ENCODE data around the gene OLFML3.

OLFML3 gene

GRCh38 chr1:113949007-113949406, 30.3 kb upstream of the OLFML3 start:
- Histone ChIP-seq H3K4me2 (ENCODE audit: low read length) (no peak overlapping the region), H3K27ac (ENCODE audit: low read length) (no peak overlapping the region), H4K20me1 (ENCODE audit: insufficient read depth, low read length) (peaks cover 13% of the 10 kb centered on the region; the same call in 1 of the 2 replicates), H2AFZ (ENCODE audit: low read depth, low read length) (no peak overlapping the region), H3K4me3 (ENCODE audit: low read length) (no peak overlapping the region), H3K4me1 (ENCODE audit: low read length) (no peaks in the 10 kb centered on the region), H3K36me3 (replicated peaks; ENCODE audit: low read depth, low read length) (no peaks in the 10 kb centered on the region), H3K9me3 (ENCODE audit: insufficient read depth, low read length) (no peaks in the 10 kb centered on the region), H3K9ac (ENCODE audit: low read length) (no peak overlapping the region), H3K27me3 (ENCODE audit: low read depth, low read length) (no peaks in the 10 kb centered on the region), H3K79me2 (ENCODE audit: low read length) (peaks cover 45% of the 10 kb centered on the region)
- TF ChIP-seq EZH2phosphoT487 (IDR thresholded peaks at IDR 0.05; ENCODE audit: low read depth), result no peak
- TF ChIP-seq CTCF (IDR thresholded peaks at IDR 0.05; ENCODE audit: low read depth, low read length), result peak; percentile 10; the same call in 1 of the 2 replicates

GRCh38 chr1:113950908-113951307, 28.4 kb upstream of the OLFML3 start:
- Histone ChIP-seq H3K4me3 (ENCODE audit: low read length) (no peak overlapping the region), H3K79me2 (ENCODE audit: low read length) (peaks cover 36% of the 10 kb centered on the region), H3K4me1 (ENCODE audit: low read length) (no peaks in the 10 kb centered on the region), H2AFZ (ENCODE audit: low read depth, low read length) (no peak overlapping the region), H4K20me1 (ENCODE audit: insufficient read depth, low read length) (peaks cover 13% of the 10 kb centered on the region; the same call in 1 of the 2 replicates), H3K27ac (ENCODE audit: low read length) (no peak overlapping the region), H3K4me2 (ENCODE audit: low read length) (no peak overlapping the region), H3K36me3 (replicated peaks; ENCODE audit: low read depth, low read length) (no peaks in the 10 kb centered on the region), H3K27me3 (ENCODE audit: low read depth, low read length) (no peaks in the 10 kb centered on the region), H3K9me3 (ENCODE audit: insufficient read depth, low read length) (no peaks in the 10 kb centered on the region), H3K9ac (ENCODE audit: low read length) (no peak overlapping the region)
- TF ChIP-seq EZH2phosphoT487 (IDR thresholded peaks at IDR 0.05; ENCODE audit: low read depth) (no peak), CTCF (IDR thresholded peaks at IDR 0.05; ENCODE audit: low read depth, low read length) (no peak)

GRCh38 chr1:113951719-113952118, 27.6 kb upstream of the OLFML3 start:
- Histone ChIP-seq H3K4me3 (ENCODE audit: low read length) (no peak overlapping the region), H3K9ac (ENCODE audit: low read length) (no peak overlapping the region), H2AFZ (ENCODE audit: low read depth, low read length) (no peak overlapping the region), H3K9me3 (ENCODE audit: insufficient read depth, low read length) (no peaks in the 10 kb centered on the region), H3K4me1 (ENCODE audit: low read length) (no peaks in the 10 kb centered on the region), H3K27me3 (ENCODE audit: low read depth, low read length) (no peaks in the 10 kb centered on the region), H3K79me2 (ENCODE audit: low read length) (peaks cover 28% of the 10 kb centered on the region), H3K36me3 (replicated peaks; ENCODE audit: low read depth, low read length) (no peaks in the 10 kb centered on the region), H3K4me2 (ENCODE audit: low read length) (no peak overlapping the region), H3K27ac (ENCODE audit: low read length) (no peak overlapping the region), H4K20me1 (ENCODE audit: insufficient read depth, low read length) (peaks cover 8% of the 10 kb centered on the region; the same call in 1 of the 2 replicates)
- no peak for TF ChIP-seq EZH2phosphoT487 (IDR thresholded peaks at IDR 0.05; ENCODE audit: low read depth)
- no peak for TF ChIP-seq CTCF (IDR thresholded peaks at IDR 0.05; ENCODE audit: low read depth, low read length)

GRCh38 chr1:113957984-113958383, 21.3 kb upstream of the OLFML3 start:
- Histone ChIP-seq H3K36me3 (replicated peaks; ENCODE audit: low read depth, low read length) (peaks cover 5% of the 10 kb centered on the region), H3K4me2 (ENCODE audit: low read length) (no peak overlapping the region), H3K27me3 (ENCODE audit: low read depth, low read length) (no peaks in the 10 kb centered on the region)

More at GRCh38 chr1:113957984-113958383, 21.3 kb upstream of the OLFML3 start:
- no peak for TF ChIP-seq EZH2phosphoT487 (IDR thresholded peaks at IDR 0.05; ENCODE audit: low read depth)
- TF ChIP-seq CTCF (IDR thresholded peaks at IDR 0.05; ENCODE audit: low read depth, low read length), result no peak
- Histone ChIP-seq H3K9ac (ENCODE audit: low read length) (no peak overlapping the region), H4K20me1 (ENCODE audit: insufficient read depth, low read length) (no peaks in the 10 kb centered on the region), H3K9me3 (ENCODE audit: insufficient read depth, low read length) (no peaks in the 10 kb centered on the region), H3K4me3 (ENCODE audit: low read length) (no peak overlapping the region), H2AFZ (ENCODE audit: low read depth, low read length) (no peak overlapping the region), H3K27ac (ENCODE audit: low read length) (no peak overlapping the region), H3K79me2 (ENCODE audit: low read length) (no peaks in the 10 kb centered on the region), H3K4me1 (ENCODE audit: low read length) (no peaks in the 10 kb centered on the region)

All from OCI-LY3 (cell line).